NCI-H2227 (cell line): ENCODE results near the gene LRP2.
"Not testable (repeated sequence)": the region's sequence is repeated elsewhere in the genome, so short reads cannot be mapped to it uniquely, and the experiment has no call there.

Experiments used
- DNase-seq: peaks from one replicate; lab custom pipeline; 2025; ENCODE audit not compliant: unreplicated experiment; lab: John Stamatoyannopoulos, UW

LRP2 gene

DNA sequence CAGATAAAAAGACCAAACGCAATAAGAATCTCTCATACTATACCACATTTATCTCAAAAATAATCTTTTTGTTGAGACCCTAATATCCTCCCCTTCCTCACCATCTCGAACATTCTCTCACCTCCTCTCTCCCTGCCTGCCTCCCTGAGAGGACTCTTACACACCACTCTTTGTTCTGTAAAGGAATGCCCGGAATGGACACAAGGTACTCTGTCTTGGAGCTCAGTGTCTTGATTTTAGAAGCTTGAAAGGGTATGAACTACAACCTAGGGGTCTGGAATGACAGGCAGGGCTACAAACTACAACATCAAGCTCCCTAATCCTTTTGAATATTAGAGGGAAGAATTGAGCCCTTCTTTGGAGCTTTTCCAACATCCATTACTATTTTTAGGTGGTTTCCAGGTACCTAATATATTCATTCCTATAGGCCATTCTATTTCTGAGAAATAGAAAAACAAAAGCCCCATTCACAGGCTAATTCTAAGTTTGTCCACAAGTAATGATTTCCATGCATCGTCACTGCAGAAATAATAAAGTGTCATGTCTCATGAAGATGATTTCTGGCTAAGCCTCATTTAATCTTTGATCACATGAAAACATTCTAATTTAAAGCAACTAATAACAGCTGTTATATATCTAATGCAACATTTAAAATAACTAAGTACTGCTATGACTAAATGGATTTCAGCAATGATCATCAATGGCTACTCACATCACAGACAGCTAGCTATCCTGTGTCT is 60.6 kb downstream of the LRP2 start:
- no peak for DNase-seq

DNA sequence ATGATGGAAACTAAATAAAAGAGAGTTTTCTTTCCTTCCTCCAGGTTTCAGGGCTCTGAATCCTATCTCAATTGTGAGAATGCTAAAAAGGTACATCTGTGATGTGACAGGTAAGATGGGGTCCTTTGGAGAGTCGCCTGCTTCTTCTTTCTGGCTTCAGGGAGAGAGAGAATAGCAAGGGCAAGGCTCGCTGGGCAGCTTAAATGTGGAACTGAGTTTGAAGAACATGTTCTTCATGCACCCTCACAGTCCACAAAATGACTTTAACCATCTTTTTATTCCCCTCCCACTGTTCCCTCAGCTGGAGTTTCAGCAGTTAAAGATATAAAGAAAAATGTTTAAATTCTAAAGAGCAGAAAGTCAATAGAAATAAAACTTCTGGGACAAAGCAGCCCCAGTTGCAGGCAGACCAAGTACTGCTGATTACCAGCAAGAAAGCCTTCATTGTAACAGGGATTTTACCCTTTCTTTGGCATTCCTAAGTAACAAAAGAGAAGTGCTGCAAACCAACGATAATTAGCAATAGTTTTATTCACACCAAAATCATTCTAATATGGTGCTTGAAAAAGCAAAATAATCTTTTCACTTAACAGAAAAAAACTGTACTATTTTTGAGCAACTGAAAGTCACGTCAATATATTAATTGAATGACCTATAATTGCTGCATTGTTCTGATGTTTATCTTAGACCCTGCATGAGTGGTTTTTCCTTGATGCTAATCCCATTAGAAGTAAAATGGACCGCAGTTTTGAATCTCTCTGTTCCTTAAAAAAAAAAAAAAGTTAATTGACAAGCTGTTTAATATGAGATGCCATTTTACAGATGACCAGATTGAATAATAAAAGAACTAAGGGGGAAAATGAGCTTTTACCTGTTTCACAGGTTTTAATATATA is 61.5 kb downstream of the LRP2 start:
- no peak for DNase-seq

DNA sequence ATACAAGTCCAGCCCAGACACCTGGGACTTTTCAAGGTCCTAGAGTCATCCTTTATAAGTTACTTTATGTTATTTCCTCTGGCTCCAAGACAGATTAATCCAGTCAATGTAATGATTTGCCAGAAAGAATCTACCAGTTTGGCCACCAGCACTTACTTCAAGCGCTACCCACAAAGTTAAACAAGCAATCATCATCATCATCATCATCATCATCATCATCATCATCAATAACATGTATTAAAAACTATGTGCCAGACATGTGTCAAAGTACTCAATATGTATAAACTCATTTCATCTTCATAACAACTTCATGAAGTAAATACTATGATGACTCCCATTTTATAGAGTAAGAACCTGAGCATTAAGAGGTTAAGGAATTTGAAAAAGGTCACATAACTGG is 64.3 kb downstream of the LRP2 start:
- DNase-seq = no peak

DNA sequence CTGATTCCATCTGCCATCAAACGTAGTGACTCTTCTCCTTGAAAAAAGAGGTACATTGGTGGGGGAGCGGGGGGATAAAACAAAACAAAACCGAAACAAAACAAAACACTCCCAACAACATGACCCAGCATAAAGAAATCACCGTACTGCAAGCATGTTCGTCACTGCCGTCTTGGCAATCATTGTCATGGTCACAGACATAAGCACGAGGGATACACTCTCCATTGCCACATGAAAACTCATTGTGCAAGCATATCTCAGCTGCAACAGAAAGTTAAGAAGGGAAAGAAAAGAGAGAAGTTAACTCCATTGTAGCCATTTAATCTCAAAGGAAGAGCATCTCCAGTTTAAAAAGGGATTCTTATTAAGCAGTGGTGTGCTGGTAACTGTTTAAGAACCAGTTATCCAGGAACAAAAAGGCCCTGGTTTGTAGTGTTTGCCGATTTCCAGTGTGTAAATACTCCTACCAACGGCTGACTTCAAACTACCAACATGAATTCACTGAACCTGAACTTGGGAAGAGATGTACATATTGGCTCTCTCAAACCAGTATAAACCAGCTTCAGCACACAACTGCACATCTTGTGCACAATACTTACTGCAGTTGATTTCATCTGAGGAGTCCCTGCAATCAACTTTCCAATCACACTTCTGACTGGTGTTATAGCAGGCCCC is 68.2 kb downstream of the LRP2 start:
- DNase-seq = no peak

DNA sequence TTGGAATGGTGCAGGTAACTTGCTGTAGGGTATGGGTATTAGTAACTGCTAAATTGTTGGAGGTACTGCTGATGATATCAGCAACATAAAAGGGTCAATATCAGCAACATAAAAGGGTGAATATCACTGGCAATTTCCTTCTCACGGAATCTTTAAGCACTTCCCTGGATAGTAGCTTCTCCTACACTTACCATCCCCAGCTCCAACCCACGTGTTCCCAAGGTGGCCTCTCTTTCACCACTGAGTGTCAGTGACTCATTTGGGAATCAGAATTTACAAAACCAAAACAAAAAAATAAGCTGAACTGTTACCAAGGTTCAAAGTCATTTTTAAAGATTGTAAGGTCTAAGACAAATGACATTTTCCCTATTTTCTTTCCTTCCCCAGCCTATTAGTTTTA is 70.8 kb downstream of the LRP2 start:
- no peak for DNase-seq

DNA sequence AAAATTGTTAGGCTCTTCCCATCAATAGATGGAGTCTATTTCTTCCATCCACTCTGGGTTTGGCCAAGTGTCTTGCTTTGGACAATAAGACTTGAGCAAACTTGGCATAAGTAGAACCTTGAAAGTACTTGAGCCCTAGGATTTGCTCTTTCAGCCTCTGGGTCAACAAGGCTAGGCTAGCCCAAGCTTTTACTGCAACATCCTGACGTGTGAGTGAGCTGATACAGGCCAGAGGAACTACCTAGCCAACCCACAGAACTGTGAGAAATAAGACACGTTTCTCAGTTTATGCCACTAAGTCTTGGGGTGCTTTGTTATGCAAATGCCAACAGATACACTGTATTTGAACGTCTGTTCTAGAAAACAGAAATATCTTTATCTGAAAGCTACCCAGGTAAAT is 71.9 kb downstream of the LRP2 start:
- DNase-seq = no peak

DNA sequence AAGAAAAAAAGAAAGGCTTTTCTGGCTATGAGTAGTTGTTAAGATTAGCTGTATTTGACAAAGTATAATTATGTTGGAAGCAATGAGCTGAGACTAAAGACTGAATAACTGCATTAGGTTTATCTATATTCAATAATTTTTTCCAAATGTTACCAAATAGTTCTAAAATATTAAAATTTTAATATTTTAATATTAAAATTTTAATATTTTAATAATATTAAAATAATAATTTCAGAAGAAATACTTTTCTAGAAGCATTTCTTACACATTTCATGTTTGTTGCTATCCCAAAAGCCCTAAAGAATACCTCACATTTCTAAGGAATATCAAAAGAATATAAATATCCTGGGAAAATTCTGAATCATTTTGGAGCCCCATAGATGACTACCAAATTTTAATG is 74.7 kb downstream of the LRP2 start:
- no peak for DNase-seq

DNA sequence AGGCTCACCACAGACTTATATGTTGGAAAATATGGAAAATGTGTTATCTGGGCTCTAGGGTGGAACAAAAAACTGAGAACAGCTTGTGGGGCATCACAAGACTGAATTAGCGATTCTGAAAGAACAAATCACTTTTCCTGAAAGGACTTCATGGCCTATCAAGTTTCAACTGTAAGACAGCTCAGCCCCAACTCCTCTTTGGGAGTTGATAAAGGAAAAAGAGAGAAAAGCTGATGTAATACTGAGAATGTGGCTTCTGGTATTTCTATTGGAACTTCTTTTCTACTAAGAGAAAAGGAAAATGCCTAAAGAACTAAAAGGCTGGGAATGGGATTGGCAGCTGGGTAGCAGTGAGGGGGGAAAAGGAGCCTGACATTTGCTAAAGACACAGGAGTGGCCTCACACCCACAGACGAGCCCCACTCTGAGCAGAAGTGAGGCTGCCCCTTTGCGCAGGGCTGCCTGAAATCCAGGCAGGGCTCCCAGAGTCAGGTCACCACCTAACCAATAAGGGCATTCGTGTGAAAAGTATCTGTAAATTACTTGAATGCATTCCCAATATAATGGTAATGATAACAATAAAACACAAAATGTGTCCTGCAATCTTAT is 75.6 kb downstream of the LRP2 start:
- no peak for DNase-seq

DNA sequence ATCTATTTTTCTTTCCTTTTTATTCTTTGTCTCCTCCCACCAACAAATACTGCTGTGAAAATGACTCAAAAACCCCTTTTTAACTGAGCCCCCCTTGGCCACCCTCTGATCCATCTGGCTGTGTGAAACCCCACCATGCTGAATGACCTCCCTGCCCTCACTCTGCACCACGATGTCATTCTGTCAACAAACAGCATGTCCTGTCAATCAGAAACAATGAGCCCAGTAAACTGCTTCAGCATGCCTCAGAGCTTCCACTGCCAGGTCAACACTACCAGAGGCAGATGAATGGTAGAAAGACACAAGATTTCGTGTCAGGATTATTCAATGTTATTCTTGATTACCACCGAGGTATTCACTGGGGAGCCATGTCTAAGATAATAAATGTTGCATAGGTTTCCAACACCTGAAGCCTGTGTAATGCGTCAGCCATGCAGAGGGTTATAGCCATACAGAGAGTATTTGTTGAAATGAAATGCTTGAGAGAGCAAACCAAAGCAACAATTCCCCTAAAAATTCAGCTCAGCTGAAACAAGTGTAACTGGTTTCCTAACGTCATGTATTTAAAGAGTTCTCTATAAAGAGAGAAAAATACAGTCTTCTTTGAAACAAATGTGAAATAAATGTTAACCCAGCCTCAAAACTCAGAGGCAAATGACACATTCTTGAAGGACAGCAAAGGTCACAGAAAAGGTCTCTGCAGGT is 76.7 kb downstream of the LRP2 start:
- DNase-seq = peak; percentile 56

DNA sequence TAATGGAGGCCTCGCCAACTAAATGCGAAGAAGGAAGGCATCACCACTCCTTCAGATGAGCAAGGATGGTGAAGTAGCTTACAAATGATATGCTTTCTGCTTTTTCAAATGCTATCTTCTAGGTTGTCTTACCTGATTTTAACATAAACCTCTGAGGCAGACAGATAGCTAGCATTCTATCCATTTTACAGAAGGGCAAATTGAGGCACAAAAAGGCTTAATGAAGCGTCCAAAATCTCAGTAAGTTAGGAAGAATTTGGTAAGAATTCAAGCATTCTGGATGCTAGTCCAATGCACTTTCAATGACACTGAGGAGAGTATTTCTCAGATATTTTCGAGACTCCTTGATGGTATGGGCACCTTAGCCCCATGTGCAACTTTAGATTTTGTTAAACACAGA is 81.8 kb downstream of the LRP2 start:
- DNase-seq = no peak

DNA sequence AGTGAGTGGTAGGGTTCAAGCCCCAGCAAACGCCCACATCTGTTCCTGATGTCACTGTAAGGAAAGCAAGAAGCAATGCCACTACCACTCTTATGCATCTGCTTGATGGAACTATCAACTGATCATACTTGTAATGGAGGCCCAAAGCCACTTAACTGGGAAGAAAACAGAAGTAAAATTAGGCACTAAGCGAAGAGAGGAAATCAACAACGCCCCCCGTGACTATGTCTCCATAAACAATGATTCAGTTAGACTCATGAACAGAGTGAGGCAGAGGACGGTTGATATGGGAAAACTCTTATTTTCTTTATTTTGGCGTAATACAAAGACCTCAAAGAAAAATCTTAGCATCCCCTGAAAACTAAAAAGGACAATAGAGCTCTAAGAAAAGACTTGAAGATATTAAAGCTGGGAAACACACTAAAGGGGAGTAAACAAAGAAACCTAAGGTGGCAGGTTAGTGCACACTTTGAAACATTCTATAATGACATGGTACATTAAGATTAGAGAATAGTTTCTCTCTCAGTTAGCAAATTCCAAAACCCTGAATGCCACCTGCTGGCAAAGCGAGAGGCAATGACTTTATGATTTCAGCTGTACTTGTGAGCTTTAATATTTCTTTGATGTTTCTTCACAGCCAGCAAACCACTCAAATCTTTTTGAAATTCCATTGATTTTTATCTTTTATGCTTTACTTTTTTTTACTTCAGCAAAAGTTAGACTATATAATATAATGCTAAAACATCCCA is 86.5 kb downstream of the LRP2 start:
- DNase-seq = peak; percentile 24

DNA sequence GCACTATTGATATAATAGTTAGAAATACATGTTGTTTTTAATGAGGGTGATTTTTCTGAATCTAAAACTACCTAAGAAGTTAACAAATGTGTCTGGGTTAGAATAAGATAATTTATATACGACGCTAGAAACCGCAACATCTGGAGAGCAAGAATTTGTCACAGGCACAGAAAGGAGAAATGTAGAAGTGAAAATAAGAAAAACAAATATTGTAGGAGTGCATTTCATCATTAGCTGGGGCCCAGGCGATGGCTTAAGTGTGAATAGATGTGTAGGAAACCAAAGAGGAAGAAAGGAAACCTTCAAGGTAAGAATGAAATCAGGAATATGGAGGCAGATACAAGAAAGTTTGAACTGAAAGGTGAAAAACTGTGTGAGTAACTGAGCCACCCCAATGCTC is 90.3 kb downstream of the LRP2 start:
- no peak for DNase-seq

DNA sequence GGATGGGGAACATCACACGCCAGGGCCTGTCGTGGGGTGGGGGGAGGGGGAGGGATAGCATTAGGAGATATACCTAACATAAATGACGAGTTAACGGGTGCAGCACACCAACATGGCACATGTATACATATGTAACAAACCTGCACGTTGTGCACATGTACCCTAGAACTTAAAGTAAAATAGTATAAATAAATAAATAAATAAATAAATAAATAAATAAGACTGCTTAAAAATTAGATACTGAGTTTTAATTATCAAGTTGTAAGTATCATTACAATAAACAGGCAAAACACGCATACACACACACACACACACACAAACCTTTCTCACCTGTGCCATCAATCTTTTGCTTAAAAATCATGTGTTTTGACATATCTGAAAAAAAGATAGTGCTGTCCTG is 91.8 kb downstream of the LRP2 start:
- DNase-seq = not testable (repeated sequence)

DNA sequence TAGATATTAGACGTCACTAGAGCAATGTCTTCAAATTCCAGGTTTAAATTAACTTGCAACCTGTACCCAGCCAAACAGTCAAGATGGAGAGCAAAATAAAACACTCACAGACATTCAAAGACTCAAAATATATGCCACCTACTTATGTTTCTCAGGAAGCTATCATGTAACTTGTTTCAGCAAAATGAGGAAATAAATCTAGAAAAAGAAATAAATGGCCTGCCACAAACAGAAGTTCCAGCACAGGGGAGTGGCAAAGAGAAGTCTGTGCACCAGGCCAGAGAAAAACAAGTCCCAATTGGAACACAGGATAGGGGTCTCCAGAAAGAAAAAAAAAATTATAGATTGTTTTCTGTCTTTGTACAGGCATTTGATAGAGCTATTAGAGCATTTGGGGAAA is 96.7 kb downstream of the LRP2 start:
- DNase-seq = no peak

DNA sequence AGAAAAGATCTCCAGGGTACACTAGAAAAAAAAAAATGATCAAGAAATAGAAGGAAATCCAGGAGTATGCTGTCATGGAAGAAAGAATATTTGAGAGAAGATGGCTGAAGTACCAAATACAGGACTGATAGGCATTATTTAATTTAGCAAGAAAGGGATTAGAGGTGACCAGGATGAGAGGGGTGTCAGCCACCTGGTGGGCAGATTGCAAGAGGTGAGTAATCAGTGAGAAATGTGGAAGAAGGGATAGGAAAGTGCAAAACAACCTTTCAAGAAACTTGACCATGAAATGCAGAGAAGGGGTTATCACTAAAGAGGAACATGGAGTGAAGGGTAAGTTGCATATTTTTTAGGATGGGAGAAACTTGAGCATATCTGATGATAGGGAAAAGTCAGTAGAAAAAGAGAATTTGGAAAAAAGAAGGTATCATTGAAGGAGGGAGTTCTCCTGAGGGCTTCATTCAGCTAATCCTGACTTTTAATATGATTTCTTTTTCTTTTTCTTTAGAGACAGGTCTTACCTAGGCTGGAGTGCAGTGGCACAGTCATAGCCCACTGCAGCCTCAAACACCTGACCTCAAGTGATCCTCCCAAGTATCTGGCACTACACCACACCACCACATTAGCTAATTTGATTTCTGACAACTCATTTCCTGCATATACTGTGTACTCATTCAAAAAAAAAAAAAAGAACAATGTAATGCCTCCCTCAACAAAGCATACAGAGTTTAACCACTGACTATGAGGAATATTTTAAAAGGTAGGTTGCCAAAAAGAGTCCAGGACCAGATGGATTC is 101.3 kb downstream of the LRP2 start:
- no peak for DNase-seq

DNA sequence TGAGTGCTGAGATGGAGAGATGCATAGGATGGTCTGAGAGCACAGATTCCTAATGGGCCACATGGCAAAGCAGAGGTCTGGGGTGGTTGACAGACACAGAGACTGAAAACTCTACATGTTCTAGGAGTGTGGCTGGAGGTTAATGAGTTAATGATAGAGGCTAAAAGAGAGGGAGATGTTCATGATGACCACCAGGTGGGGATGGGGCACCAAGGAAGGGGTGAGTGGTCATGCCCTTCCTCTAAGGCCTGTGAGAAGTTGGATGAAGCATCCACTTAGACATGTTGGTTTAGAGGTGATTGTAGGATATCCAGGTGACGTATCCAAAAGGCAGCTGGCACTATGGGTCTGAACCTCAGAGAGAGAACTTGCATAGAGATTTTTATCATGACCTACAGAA is 102.1 kb downstream of the LRP2 start:
- no peak for DNase-seq

DNA sequence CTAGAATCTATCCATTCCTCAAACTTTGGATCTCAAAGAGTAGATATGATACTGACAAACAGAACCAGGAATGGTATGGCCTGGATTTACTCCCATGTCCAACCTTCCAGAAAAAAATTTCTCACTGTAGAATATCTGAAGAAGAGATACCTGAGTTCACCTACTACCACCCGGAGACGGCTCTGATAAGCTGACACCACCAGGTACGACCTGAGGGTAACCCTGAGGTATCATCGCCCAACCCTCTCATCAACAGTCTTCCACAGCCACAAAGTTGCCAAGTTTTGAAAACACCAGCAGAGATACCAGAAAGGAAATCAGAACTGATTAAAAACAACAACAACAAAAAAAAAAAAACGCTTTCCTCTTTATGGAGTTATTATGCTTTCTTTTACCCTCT is 102.9 kb downstream of the LRP2 start:
- DNase-seq = no peak

DNA sequence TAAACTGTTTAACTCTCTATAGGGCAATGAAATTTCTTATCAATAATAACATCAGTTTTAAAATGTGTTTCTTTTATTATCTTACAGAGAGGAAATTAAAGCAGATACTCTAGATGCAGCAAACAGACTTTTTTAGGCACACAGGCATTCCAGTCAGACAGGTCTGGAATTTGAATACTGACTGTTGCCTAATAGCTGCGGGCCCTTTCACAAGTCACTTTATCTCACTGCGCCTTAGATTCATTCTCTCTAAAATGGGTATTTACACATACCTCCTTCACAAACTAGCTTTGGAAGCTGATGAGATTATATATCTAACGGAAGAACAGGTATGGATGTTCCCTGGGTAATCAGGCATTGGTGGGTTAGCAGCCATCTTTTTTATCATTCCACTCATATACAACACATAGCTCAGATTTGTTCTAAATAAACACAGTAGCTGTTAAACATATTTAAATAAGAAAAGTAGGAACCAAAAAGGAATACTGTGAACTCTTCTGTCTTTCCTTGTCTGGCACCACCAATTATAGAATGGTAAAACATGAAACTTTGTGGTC is 104.2 kb downstream of the LRP2 start:
- DNase-seq = no peak

DNA sequence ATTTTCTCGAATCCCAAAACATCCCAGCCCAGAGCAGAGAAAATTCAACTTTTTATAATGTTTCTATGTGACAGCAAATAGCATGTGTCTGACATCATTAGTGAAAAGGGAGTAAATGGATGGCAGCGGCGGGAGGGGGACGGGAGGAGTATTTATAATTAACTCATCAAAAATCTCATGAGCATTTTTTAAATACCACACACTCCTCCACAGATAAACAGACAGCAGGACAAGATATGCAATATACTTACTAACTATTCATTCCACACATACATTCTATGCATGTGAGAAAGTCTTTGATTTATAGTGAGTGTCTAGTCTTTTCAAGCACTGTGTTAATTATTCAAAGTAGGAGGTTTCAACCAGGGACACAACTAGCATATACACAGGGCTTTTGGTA is 107.6 kb downstream of the LRP2 start:
- no peak for DNase-seq
